Lower lobe of right lung (tissue), 2 donors: ENCODE results near the gene MAX. TPM values are rescaled to one million over a fixed set of nuclear protein-coding genes. Genes with fewer than 3 reads are reported as not detected.

Experiments
- ATAC-seq, 2 donors: fragments of 200-7000 bp; cut with Tn5 transposase; one replicate each; pipeline ENCODE4 v1.9.1; 2020 to 2022; ENCODE audit warnings: mild to moderate bottlenecking in 2 of 2, moderate library complexity in 2 of 2
- DNase-seq: peaks from one replicate; pipeline ENCODE4 v3.0.0-alpha.2; 2020
- H3K27ac ChIP-seq: fragments of 200-600 bp; one replicate; pipeline ENCODE4 v1.8.0; 2022
- H3K27me3 ChIP-seq: fragments of 200-600 bp; one replicate; pipeline ENCODE4 v1.8.0; 2022; ENCODE audit warnings: low read depth
- H3K36me3 ChIP-seq: fragments of 200-600 bp; one replicate; pipeline ENCODE4 v1.8.0; 2022; ENCODE audit warnings: mild to moderate bottlenecking
- H3K4me1 ChIP-seq: fragments of 200-600 bp; one replicate; pipeline ENCODE4 v1.8.0; 2022
- H3K4me3 ChIP-seq: fragments of 200-600 bp; one replicate; pipeline ENCODE4 v1.8.0; 2022; ENCODE audit warnings: mild to moderate bottlenecking
- H3K9me3 ChIP-seq: fragments of 200-600 bp; one replicate; pipeline ENCODE4 v1.8.0; 2022
- intact Hi-C: fragments of 100-400 bp; cut with DNase I; formaldehyde crosslinking; loops from one replicate; pipeline ENCODE4 v1.11.0; 2022
- total RNA-seq: library from RNA; stranded (reverse); fragmentation: NEBNext Ultra II Directional; extraction: Animal tissue kit (Norgen Biotek cat#: 25700); gene quantifications from one replicate; pipeline ENCODE4 v1.2.1, GENCODE V29; 2021
- TF ChIP-seq, protein P1 (sequence below): fragments of 200-600 bp; IDR thresholded peaks from one replicate; pipeline ENCODE4 v1.8.0; 2022; ENCODE audit warnings: antibody characterized with exemption, mild to moderate bottlenecking
- donor health status: DM: no; HTN: yes; CAD: no; lungs with severe emphysema.

The MAX gene
- total RNA-seq, 1 donor from 2014 or later: 105 TPM

DNA sequence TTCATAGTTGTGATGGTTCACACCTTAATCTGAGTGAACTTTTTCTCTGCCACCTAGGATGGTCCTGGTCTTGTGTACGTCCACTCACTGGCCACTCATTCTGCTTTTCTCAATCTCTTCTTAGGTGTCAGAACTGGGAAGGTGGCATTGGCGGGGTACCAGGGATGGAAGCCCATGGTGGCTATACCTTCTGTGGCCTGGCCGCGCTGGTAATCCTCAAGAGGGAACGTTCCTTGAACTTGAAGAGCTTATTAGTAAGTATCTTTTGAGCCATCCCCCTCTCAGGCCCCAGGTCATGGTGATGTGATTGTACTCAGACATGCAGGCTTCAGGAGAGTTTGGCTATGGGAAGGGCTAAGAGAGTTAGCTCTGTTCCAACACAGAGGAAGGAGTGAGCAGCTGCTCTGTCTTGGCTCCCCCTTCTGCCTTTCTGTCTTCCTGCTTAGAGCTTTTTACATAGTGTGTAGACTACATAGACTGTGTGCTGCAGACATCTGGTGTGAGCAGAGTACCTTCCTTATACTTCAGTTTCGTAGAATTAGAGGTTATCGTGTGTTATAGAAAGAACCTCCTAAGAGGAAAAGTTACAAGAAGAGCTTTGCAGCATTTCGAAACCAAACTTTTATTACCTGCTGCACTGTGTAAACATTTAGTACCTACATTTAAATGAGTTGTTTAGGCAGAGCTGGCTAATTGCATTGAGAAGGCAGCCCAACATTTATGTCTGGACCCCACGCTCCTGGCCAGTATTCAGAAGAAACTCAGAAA, 61.5 kb downstream of the MAX start:
- no peaks in the 10 kb centered on the region for H3K9me3 ChIP-seq
- ATAC-seq (no peak), DNase-seq (no peak)
- H3K27ac ChIP-seq: no peak overlapping the region
- TF ChIP-seq, protein P1, sequence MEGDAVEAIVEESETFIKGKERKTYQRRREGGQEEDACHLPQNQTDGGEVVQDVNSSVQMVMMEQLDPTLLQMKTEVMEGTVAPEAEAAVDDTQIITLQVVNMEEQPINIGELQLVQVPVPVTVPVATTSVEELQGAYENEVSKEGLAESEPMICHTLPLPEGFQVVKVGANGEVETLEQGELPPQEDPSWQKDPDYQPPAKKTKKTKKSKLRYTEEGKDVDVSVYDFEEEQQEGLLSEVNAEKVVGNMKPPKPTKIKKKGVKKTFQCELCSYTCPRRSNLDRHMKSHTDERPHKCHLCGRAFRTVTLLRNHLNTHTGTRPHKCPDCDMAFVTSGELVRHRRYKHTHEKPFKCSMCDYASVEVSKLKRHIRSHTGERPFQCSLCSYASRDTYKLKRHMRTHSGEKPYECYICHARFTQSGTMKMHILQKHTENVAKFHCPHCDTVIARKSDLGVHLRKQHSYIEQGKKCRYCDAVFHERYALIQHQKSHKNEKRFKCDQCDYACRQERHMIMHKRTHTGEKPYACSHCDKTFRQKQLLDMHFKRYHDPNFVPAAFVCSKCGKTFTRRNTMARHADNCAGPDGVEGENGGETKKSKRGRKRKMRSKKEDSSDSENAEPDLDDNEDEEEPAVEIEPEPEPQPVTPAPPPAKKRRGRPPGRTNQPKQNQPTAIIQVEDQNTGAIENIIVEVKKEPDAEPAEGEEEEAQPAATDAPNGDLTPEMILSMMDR: no peak
- H3K4me1 ChIP-seq: peaks cover 6% of the 10 kb centered on the region
- no peak overlapping the region for H3K4me3 ChIP-seq
- H3K27me3 ChIP-seq: no peaks in the 10 kb centered on the region
- H3K36me3 ChIP-seq: peaks cover 22% of the 10 kb centered on the region
- intact Hi-C loops: no loop called here

DNA sequence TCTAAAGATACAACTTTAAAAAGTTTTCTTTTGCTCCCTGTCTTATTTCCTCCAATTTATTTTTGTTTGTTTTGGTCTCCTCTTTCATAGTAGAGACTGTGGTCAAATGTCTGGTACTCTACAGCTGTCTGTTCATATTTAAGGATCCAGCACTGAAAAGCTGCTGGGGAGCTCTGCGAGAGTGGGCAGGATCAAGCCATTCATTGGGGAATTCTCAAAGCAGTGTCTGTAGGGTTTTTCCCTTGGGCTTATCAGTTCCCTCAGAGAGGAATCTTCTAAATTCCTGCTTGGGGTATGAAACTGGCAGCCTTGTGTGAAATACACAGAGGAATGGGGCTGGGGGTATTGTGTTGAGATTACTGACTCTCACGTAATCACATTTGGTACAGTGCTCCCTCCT, 63.4 kb downstream of the MAX start:
- TF ChIP-seq, protein P1: no peak
- no peak for ATAC-seq
- H3K27me3 ChIP-seq: no peaks in the 10 kb centered on the region
- no peak overlapping the region for H3K4me3 ChIP-seq
- H3K27ac ChIP-seq: no peak overlapping the region
- no peaks in the 10 kb centered on the region for H3K9me3 ChIP-seq
- no peak for DNase-seq
- peaks cover 14% of the 10 kb centered on the region for H3K36me3 ChIP-seq
- peaks cover 9% of the 10 kb centered on the region for H3K4me1 ChIP-seq
- intact Hi-C loops: no loop called here

DNA sequence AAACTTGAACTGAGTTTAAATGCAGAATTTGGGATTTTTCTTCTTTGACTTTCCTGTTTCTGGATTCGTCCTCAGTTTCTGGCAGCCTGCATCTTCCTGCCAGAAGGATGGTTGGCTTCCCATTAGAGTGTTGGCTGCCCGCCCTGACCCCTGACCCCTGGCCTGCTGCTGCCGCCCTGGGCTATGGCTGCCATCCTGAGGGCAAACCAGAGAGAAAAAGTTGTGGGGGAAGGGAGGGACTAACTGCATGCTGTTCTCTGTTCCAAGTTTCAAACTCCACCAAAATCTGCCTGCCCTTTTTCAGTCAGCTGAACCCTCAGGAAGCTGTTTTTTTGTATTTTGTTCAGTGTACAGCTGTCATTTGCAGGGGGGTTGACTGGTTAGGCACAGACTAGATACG, 67.3 kb downstream of the MAX start:
- no peaks in the 10 kb centered on the region for H3K27me3 ChIP-seq
- peaks cover 19% of the 10 kb centered on the region for H3K36me3 ChIP-seq
- no peaks in the 10 kb centered on the region for H3K9me3 ChIP-seq
- no peak overlapping the region for H3K4me3 ChIP-seq
- DNase-seq: no peak
- intact Hi-C loops: no loop called here
- peak overlapping the region; percentile 32 for H3K27ac ChIP-seq
- peaks cover 7% of the 10 kb centered on the region for H3K4me1 ChIP-seq
- ATAC-seq: peak in 1 of 2 donors; percentile 42
- TF ChIP-seq, protein P1: no peak

GRCh38 chr14:65034021-65034420, 68.3 kb downstream of the MAX start:
- no peak for ATAC-seq

GRCh38 chr14:65033181-65033580, 69.1 kb downstream of the MAX start:
- no peaks in the 10 kb centered on the region for H3K27me3 ChIP-seq
- intact Hi-C loops: no loop called here
- H3K9me3 ChIP-seq: no peaks in the 10 kb centered on the region
- H3K4me1 ChIP-seq: peaks cover 7% of the 10 kb centered on the region
- H3K36me3 ChIP-seq: peaks cover 38% of the 10 kb centered on the region
- H3K4me3 ChIP-seq: no peak overlapping the region
- TF ChIP-seq, protein P1: no peak
- DNase-seq: no peak
- ATAC-seq: no peak
- no peak overlapping the region for H3K27ac ChIP-seq

More at GRCh38 chr14:65034021-65034420, 68.3 kb downstream of the MAX start:
- Histone ChIP-seq H3K27me3 (no peaks in the 10 kb centered on the region), H3K36me3 (peaks cover 30% of the 10 kb centered on the region), H3K27ac (no peak overlapping the region), H3K4me1 (peaks cover 7% of the 10 kb centered on the region), H3K9me3 (no peaks in the 10 kb centered on the region), H3K4me3 (no peak overlapping the region)
- TF ChIP-seq, protein P1: no peak
- DNase-seq: no peak
- intact Hi-C loops: no loop called here
